Endothelial cell (in vitro differentiated cells): ENCODE data around the gene DACH1. TPM values are rescaled to one million over a fixed set of nuclear protein-coding genes. Genes with fewer than 3 reads are reported as not detected.

ENCODE experiments used
- DNase-seq: peaks from one replicate; pipeline ENCODE4 v3.0.0; 2021; ENCODE audit warnings: low spot score
- H3K27ac Mint-ChIP-seq: one replicate; pipeline ENCODE4 v1.8.0; 2021; ENCODE audit warnings: mixed read lengths, inconsistent platforms; ENCODE audit not compliant: unreplicated experiment
- H3K27me3 Mint-ChIP-seq: one replicate; pipeline ENCODE4 v1.8.0; 2021; ENCODE audit warnings: mild to moderate bottlenecking, moderate library complexity, mixed read lengths, inconsistent platforms; ENCODE audit not compliant: unreplicated experiment
- H3K36me3 Mint-ChIP-seq: one replicate; pipeline ENCODE4 v1.8.0; 2021; ENCODE audit warnings: mild to moderate bottlenecking, low read depth, mixed read lengths, inconsistent platforms; ENCODE audit not compliant: unreplicated experiment
- H3K4me1 Mint-ChIP-seq: one replicate; pipeline ENCODE4 v1.8.0; 2021; ENCODE audit warnings: mild to moderate bottlenecking, mixed read lengths, inconsistent platforms; ENCODE audit not compliant: unreplicated experiment
- H3K4me3 Mint-ChIP-seq: one replicate; pipeline ENCODE4 v1.8.0; 2021; ENCODE audit warnings: mild to moderate bottlenecking, mixed read lengths, inconsistent platforms; ENCODE audit not compliant: unreplicated experiment
- H3K9me3 Mint-ChIP-seq: one replicate; pipeline ENCODE4 v1.8.0; 2021; ENCODE audit warnings: mixed read lengths, inconsistent platforms; ENCODE audit not compliant: unreplicated experiment
- total RNA-seq: library from RNA; stranded (reverse); fragmentation: NEBNext Ultra II Directional; extraction: Animal tissue kit (Norgen Biotek cat#: 25700); gene quantifications from one replicate; pipeline ENCODE4 v1.2.1, GENCODE V29; 2021; ENCODE audit not compliant: unreplicated experiment
- TF ChIP-seq, protein P1 (sequence below): fragments of 200-600 bp; sonication (generic); IDR thresholded peaks from one replicate; pipeline ENCODE4 v1.5.0; 2021; ENCODE audit warnings: antibody characterized with exemption; ENCODE audit not compliant: unreplicated experiment

The DACH1 gene
- total RNA-seq, 1 donor from 2014 or later: 36.4 TPM

GRCh38 chr13:71803066-71803465 lies 63.9 kb downstream of the DACH1 start:
- Mint-ChIP-seq H3K4me1 (peaks cover 4% of the 10 kb centered on the region), H3K27ac (no peak overlapping the region), H3K9me3 (no peaks in the 10 kb centered on the region), H3K27me3 (no peaks in the 10 kb centered on the region), H3K36me3 (no peaks in the 10 kb centered on the region), H3K4me3 (no peak overlapping the region)
- TF ChIP-seq, protein P1, sequence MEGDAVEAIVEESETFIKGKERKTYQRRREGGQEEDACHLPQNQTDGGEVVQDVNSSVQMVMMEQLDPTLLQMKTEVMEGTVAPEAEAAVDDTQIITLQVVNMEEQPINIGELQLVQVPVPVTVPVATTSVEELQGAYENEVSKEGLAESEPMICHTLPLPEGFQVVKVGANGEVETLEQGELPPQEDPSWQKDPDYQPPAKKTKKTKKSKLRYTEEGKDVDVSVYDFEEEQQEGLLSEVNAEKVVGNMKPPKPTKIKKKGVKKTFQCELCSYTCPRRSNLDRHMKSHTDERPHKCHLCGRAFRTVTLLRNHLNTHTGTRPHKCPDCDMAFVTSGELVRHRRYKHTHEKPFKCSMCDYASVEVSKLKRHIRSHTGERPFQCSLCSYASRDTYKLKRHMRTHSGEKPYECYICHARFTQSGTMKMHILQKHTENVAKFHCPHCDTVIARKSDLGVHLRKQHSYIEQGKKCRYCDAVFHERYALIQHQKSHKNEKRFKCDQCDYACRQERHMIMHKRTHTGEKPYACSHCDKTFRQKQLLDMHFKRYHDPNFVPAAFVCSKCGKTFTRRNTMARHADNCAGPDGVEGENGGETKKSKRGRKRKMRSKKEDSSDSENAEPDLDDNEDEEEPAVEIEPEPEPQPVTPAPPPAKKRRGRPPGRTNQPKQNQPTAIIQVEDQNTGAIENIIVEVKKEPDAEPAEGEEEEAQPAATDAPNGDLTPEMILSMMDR: no peak
- no peak for DNase-seq

- no peak overlapping the region for H3K4me3 Mint-ChIP-seq
- H3K9me3 Mint-ChIP-seq: no peaks in the 10 kb centered on the region
- no peak overlapping the region for H3K27ac Mint-ChIP-seq
- H3K4me1 Mint-ChIP-seq: peaks cover 4% of the 10 kb centered on the region
- DNase-seq: no peak
- no peaks in the 10 kb centered on the region for H3K36me3 Mint-ChIP-seq
- TF ChIP-seq, protein P1: no peak
- H3K27me3 Mint-ChIP-seq: no peaks in the 10 kb centered on the region
These were observed 65.2 kb downstream of the DACH1 start for GRCh38 chr13:71801781-71802180.

- H3K27me3 Mint-ChIP-seq: no peaks in the 10 kb centered on the region
These were observed 65.7 kb downstream of the DACH1 start for GRCh38 chr13:71801165-71801760.

DNA sequence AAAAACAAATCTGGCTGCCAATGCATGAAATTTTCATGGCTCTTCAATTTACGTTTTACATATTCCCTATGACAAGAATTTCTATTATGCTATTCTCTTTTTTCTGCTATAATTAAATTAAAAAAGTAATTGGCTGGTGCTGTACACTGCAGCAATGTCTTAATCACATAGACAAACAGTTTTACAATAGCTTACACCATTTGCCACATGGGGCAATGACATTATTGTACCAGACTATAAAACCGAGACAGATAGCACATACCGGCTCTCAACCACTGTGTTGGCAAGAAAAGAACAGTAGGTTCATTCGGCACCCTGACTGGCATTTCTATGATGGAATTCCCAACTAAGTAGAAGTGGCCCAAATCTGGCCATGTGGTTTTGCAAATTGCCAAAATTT lies 67.7 kb downstream of the DACH1 start:
- Mint-ChIP-seq H3K4me3 (no peak overlapping the region), H3K36me3 (no peaks in the 10 kb centered on the region), H3K27me3 (no peaks in the 10 kb centered on the region), H3K9me3 (no peaks in the 10 kb centered on the region), H3K4me1 (peaks cover 4% of the 10 kb centered on the region), H3K27ac (no peak overlapping the region)
- no peak for DNase-seq
- TF ChIP-seq, protein P1: no peak

More at GRCh38 chr13:71801165-71801760, 65.7 kb downstream of the DACH1 start:
- H3K9me3 Mint-ChIP-seq: no peaks in the 10 kb centered on the region
- H3K27ac Mint-ChIP-seq: no peak overlapping the region
- TF ChIP-seq, protein P1: no peak
- H3K4me3 Mint-ChIP-seq: no peak overlapping the region
- no peak for DNase-seq
- H3K4me1 Mint-ChIP-seq: peaks cover 4% of the 10 kb centered on the region
- H3K36me3 Mint-ChIP-seq: no peaks in the 10 kb centered on the region

DNA sequence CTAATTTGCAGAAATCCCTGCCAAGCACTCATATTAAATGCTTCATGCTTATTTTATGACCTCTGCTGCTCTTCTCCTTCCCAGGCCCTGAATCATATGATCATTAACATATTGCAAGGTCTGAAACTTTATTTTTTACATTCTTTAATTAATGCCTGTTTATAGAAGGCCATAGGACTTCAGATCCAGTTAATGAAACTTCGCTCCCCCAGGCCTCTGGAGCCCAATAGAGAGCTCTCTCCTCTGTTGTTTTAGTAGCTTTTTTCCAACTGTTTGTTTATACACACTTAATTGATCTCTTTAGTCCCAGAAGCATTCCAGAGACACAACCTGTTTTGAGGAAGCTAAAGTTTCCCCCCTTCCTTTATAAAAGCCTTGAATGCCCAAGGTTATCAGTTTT lies 68.3 kb downstream of the DACH1 start:
- H3K4me1 Mint-ChIP-seq: peaks cover 4% of the 10 kb centered on the region
- TF ChIP-seq, protein P1: no peak
- no peak overlapping the region for H3K4me3 Mint-ChIP-seq
- H3K9me3 Mint-ChIP-seq: no peaks in the 10 kb centered on the region
- H3K27ac Mint-ChIP-seq: no peak overlapping the region
- no peak for DNase-seq
- H3K36me3 Mint-ChIP-seq: no peaks in the 10 kb centered on the region
- H3K27me3 Mint-ChIP-seq: no peaks in the 10 kb centered on the region
